GM19351 (cell line): ENCODE measurements around the gene AACS.
"Not testable (repeated sequence)": the region's sequence is repeated elsewhere in the genome, so short reads cannot be mapped to it uniquely, and the experiment has no call there.

Experiments used
- ATAC-seq: cut with Tn5 transposase; IDR thresholded peaks from one replicate; pipeline ENCODE4 v1.9.1; 2021; ENCODE audit warnings: mild to moderate bottlenecking, moderate library complexity; ENCODE audit not compliant: unreplicated experiment

AACS gene

DNA sequence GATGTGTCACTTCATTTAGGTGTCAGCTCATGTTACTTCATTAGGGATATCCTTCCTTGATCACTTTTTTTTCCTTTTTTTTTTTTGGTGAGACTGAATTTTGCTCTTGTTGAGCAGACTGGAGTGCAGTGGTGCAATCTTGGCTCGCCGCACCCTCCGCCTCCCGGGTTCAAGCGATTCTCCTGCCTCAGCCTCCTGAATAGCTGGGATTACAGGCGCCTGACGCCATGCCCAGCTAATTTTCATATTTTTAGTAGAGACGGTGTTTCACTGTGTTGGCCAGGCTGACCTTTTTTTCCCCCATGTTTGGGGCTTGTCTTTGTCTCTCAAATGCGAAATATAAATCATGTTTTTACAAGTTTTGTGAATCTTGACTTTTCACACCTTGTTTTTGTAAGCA is 9.6 kb upstream of the AACS start:
- no peak for ATAC-seq

DNA sequence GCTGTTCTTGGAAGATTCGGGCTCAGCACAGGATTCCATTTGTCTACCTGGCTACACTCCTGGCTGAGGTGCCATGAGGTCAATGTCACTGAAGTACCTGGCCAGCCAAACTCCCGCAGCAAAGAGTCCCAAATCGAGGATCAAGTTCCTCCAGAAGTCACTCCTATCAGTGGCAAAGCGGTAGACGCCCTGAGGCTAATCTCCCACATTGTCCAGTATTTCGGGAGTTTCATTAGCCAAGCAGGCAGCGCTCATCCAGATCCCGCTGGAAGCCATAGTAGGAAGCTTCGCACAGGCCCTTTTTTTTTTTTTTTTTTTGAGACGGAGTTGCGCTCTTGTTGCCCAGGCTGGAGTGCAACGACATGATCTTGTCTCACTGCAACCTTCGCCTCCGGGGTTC is 8.9 kb upstream of the AACS start:
- no peak for ATAC-seq

DNA sequence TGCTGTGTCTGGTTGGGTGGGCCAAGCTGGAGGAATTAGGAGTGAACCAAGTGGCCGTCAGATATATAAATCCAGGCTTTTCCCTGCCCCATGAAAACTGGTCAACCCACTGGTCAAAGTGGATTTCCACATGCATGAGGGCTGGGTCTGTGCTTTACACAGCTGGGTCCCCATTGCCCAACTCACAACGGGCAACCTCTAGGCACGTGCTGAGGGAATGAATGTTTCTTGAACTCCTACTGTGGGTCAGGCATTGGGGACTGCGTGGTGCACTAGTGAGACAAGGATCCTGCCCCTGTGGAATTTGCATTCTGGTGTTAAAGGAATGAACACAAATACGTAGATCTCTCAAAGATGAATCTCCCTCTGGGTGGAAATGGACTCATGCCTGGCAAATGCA is 7.5 kb upstream of the AACS start:
- no peak for ATAC-seq

DNA sequence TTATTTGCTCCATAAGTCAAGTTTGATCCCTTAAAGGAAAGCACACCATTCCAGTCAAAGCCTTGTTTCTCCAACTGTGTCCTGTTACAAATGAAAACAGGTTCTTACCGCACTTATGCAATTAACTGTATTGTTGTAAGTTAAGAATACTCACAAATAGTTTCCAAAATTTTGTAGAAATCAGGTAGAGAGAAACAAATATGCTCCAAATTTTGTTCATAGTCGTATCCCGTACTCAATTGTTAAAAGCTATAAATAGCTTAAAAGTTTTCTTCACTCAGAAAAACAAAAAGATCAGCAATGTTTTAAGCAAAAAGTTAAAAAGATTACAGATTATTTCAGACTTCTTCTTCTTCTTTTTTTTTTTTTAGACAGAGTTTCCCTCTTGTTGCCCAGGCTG is 4.0 kb upstream of the AACS start:
- ATAC-seq, result no peak

DNA sequence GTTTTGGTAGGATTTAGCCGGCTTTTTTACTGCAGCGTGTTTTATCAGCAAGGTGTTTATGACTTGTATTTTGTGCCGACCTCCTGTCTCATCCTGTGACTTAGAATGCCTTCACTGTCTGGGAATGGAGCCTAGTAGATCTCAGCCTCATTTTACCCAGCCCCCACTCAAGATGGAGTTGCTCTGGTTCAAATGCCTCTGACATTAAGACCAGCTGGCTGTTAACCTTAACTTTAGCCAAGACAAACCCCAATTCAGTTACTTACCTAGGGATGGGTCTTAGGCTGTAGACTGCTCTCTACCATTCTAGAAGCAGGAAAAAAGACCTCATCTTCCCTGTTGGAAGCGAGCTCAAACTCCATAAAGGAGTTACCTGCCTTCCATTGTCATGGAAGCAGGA is 1.7 kb upstream of the AACS start:
- ATAC-seq, result not testable (repeated sequence)

DNA sequence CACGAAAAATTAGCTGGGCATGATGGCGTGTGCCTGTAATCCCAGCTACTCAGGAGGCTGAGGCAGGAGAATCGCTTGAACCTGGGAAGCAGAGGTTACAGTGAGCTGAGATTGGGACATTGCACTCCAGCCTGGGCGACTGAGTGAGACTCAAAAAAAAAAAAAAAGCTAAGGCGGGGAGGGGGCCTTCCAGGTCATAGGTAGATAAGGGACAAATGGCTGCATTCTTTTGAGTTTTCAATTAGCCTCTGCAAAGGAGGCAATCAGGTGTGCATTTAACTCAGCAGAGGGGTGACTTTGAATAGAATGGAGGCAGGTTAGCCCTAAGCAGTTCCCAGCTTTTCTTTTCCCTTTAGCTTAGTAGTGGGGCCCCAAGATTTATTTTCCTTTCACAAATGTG is 743 bp upstream of the AACS start:
- no peak for ATAC-seq

DNA sequence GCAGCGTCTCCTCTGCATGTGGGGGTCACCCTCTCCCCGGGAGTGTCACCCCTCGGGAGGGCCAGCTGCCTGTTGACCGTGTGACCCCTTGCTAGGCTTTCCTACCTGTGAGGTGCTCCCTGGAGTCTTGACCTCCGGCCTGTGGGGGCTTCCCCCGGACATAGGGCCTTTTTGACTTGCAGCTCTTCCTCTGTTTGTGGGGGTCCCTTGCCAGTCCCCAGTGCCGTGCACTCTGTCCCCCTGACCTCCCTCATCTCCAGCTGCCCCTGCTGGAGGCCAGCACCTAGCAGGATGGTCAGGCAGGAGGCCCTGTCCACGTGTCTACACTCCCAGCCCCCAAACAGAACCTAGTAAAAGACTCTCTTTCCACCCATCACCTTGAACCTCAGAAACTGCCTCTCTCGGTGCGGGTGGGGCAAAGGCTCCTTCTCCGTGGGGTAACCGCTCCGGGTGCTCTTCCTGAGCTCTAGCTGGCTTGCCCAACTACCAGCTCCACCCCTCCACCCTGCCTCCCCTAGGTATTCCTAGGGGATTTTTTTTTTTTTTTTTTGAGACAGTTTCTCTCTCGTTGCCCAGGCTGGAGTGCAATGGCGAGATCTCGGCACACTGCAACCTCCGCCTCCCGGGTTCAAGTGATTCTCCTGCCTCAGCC is 810 bp downstream of the AACS start:
- no peak for ATAC-seq

DNA sequence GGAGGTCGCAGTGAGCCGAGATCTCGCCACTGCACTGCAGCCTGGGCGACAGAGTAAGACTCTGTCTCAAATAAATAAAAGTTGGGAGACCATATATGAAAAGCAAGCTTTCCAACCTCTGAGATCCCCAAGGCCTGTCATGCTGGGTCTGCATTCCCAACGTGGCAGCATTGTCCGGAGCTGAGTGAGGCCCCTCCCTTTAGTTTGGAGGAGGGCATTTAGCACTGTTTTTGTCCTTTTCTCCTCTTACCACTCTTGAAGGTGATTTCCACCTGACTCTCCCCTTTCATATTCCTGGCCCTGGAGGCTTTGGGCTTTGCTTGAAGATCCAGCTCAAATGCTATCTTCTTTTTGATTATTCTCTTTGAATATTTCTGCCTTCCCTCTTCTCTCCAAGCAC is 3.2 kb downstream of the AACS start:
- no peak for ATAC-seq

DNA sequence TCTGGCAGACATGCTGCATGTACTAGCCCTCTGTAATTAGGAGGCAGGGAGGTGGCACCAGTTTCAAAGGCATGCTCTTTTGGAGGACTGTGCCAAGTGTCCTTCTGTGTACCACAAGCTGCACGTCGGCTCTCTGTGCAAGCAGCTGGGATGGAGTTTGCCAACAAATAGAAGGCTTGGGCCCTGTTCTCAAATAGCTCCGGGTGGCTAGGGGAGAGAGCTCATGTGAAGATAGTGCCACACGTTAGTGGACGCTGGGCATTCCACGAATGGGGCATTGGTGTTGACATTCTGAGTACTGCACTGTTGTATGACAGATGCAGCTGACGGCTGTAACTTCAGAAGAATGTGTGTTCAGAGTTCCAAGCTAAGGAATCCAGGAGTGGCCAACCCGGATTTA is 4.4 kb downstream of the AACS start:
- ATAC-seq, result no peak

DNA sequence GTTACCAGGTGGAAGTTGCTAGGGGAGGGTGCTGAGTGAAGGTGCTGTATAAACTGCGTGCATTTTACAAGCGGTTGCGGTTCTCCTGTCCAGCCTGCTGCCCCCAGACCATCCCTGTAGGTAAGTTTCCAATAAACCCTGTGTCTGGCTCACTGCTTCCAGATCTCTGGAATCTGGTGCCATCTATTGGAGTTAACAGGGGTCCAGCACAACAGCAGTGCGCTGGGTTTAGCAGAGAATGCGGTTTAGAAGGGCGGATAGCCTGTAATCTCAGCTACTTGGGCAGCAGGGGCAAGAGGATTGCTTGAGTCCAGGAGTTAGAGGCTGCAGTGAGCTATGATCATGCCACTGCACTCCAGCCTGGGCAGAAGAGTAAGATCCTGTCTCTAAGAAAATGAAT is 4.9 kb downstream of the AACS start:
- no peak for ATAC-seq

DNA sequence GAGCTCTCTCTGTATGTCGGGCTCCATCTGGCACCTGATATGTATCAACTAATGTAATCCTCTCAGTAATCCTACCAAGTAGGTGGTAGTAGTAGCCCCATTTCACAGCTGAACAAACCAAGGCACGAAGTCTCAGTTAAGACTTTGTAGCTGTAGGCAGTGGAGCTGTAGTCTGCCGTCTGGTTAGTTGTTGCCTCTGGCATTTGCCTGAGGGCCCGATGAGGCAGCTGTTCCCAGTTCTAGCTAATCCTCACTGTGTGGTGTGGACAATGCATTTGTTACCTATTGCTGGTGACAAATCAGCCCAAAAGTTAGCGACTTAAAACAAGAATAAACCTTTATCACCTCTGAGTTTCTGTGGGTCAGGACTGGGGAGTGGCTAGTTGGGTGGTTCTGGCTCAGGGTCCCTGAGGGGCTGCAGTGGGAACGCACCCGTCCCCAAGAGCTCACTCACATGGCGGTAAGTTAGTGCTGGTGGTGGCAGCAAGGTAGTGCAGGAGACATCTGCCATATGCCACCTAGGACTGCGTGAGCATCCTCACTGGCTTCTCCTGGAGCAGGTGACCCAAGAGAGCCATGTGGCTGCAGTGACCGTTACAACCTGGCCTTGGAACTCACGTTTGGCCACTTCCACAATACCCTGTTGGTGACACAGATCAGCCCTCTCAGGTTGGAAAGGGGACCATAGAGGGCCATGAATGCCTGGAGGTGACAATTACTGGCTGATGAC is 5.6 kb downstream of the AACS start:
- ATAC-seq, result no peak

DNA sequence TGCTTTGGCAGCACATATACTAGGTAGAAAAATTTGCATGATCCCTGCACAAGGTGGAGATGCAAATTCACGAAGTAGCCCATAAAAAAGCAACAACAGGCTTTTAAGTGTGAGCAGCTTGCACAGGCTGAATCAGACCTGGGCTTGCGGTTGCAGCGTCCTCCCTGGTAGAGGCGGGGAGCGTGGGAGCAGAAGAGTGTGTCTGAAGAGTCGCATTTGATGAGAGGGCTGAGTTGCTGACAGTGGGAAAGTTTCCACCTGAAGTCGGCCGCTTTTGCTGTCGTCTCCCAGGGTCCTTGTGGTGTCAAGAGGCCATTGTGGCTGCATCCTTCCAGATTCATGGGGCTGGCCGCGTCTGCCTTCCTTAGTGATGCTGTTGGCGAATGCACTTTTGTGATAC is 6.2 kb downstream of the AACS start:
- ATAC-seq, result no peak

DNA sequence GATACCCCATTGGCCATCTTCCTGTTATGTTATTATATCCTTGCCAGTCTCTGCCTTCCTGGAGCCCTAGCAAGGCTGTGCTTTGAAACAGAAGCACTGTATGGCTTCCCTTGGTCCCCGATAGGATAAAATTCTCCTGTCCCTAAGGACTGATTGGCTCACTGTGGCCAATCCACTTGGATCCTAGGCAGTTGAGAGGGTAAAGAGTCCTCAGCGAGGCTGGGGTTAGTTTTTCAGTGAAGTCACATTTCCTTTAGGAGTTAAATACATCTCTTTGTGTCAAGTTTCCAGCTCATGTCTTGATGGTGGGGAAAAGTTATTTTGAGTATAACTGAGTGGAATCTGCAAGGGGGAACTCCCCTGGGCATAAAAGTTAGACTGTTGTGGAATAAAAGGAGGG is 7.3 kb downstream of the AACS start:
- ATAC-seq, result no peak

DNA sequence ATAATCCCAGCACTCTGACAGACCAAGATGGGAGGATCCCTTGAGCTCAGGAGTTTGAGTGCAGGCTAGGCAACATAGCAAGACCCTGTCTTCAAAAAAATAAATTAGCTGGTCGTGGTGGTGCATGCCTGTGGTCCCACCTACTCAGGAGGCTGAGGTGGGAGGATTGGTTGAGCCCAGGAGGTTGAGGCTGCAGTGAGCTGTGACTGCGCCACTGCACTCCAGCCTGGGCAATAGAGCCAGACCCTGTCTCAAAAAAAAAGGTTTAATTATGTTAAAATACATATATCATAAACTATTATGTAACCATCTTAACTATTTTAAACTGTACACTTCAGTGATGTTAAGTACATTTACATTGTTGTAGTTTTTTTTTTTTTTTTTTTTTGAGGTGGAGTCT is 9.1 kb downstream of the AACS start:
- not testable (repeated sequence) for ATAC-seq

DNA sequence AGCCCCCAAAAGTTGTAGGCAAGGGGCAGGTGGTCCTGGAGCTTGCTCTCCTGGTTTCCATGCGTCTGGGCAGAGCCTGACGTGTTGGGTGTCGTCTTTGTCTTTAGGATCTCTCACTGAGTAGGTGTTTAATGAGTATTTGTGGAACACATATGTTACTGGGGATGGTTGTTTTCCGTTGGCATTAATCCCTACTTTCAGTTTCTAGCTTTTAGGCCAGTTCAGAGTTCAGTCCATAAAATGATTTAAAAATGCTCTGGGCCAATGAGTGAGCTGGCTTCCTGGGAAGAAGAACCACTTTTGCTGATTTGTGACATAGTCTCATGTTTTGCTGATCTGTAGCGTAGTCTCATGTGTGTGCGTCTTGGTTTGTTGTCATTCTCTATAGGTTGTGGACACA is 10.9 kb downstream of the AACS start:
- no peak for ATAC-seq

DNA sequence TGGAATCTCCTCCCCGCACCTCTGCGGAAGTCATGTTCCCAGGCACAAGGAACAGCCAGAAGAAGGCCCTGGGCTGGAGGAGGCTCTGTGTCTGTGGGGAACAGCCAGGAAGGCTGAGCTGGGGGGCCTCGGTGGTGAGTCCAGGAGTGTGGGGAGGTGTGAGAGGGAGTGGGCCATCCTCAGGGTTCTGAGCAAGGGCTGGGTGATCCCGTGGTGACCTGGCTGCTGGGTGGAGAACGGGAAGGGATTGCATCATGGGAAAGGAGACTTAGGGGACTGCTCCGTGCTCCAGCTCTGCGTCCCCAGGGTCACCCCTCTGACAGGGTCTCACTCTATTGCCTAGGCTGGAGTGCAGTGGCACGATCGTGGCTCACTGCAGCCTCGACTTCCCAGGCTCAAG is 13.8 kb downstream of the AACS start:
- no peak for ATAC-seq

DNA sequence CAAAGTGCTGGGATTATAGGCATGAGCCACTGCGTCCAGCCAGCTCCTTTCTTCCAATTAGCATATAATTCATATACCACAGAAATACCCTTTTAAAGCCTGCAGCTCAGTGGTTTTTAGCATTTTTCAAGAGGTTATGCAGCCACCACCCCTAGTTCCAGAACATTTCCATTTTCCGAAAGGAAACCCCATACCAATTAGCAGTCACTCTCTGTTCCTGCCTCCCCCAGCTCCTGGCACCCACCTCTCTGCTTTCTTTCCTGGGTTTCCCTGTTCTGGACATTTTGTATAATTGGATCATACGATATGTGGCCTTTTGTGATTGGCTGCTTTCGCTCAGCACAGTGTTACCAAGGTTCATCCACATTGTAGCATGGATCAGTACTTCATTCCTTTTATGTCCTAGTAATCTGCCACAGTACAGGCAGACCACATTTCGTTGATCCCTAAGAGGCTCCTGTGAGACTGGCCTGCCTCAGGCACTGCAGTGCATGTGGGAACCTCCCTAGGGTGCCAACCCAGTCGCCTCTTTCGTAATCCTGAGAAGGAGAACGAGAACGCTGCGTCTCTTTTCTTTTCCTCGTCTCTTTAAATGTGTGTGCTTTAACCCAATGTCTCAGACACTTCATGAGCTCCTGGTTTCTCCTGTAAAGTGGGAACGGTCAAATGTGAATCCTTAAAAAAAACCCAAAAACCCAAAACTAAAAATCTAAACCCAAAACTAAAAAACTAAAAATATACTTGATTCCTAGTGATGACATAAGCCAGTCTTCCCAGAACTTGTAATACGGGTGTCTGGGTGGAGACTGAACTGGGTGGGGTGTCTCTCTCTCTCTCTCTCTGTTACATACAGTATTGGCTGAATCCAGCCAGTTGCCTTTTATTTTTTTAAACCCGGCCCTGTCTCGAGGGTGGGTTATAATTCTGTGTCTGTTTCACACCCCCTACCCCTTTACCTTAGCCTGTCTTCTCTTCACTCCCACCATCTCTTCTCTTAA is 14.7 kb downstream of the AACS start:
- no peak for ATAC-seq

DNA sequence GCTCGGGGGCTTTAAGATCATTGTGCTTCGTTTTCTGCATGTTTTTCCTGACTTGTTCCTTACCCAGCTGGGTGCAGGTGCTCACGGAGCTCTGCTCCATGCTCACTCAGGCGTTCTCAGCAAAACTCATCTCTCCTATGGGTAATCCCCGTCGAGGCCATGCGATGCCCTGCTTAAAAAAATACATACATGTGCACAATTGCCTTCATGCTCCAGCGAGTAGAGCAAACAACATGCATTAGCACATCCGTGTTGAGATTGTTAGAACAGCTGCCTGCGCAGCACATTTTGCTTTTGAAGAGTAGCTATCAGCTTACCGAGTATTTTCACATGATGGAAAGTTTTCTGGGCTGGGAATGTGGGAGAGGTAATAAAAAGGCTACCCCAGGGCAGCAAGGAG is 16.2 kb downstream of the AACS start:
- ATAC-seq, result no peak

DNA sequence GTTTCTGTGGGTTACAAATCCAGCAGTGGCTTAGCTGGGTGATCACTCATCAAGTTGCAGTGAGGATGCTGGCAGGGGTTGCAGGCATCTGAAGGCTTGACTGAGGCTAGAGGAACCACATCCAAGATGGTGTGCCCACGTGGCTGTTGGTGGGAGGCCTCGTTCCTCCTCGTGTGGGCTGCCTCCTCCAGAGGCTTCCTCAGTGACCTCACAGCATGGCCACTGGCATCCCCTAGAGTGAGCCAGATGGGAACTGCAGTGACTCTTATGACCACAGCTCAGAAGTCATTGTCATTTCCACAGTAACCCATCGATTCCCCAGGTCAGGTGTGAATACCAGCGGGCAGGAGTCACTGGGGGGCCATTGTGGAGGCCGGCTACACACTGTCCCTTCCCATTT is 17.8 kb downstream of the AACS start:
- no peak for ATAC-seq

DNA sequence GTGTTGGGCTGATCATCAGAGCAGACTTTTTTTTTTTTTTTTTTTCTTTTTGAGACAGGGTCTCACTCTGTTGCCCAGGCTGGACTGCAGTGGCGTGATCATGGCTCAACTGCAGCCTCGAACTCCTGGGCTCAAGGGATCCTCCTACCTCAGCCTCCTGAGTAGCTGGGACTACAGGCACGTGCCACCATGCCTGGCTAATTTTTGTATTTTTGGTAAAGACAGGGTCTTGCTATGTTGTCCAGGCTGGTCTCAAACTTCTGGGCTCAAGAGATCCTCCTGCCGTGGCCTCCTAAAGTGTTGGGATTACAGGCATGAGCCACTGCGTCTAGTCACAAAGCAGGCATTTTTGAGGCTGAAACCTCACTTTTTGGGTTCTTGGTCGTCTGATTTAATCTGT is 23.0 kb downstream of the AACS start:
- not testable (repeated sequence) for ATAC-seq

DNA sequence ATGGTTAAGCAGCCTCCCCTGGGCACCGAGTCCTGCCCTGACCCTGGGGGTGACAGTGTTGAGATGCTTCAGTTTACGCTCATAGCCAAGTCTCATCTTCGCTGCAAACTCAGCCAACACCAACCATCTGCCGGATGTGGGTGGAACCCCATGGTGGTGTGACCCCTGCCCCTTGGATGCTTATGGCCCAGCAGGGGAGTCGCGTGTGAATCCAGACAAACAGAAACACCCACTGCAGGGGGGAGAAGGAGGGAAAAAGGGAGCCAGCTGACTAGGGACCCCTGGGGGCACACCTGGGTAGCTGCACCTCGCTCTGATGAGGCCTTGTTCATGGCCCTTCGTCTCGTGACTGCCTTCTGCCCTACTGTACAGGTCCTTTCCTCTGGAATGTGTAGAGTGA is 23.8 kb downstream of the AACS start:
- no peak for ATAC-seq

DNA sequence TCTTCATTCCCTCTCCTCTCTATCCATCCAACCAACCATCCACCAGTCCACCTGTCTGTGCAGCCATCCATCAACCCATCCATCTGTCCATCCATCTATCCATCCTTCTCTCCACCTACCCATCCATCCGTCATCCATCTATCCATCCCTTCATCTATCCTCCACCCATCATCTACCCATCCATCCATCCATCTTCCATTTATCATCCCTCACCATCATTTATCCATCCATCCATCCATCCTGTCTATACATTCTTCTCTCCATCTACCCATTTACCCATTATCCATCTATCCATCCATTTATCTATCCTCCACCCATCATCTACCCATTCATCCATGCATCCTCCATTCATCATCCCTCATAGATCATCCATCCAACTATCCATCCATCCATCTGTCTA is 24.4 kb downstream of the AACS start:
- ATAC-seq, result no peak
